Activated CD8-positive, alpha-beta T cell treated with anti-CD3 and anti-CD28 coated beads, Interleukin-2, amount 10 ng/mL, durations not matched to agents 7 days and 5 days (primary cell): Measurements from ENCODE around the gene GRID1. TPM values are rescaled to one million over a fixed set of nuclear protein-coding genes. Genes with fewer than 3 reads are reported as not detected.
A peak's percentile ranks its signal among the peaks of the same experiment; 100 is the strongest.

Experiments used
- ATAC-seq: fragments of 150-1000 bp; cut with Tn5 transposase; one replicate; pipeline ENCODE4 v1.10.0; 2021; ENCODE audit warnings: moderate library complexity
- CTCF ChIA-PET: fragments of 350-600 bp; sonication (Branson Sonifier 250); formaldehyde crosslinking; loops from one replicate; lab custom pipeline; 2021; ENCODE audit warnings: antibody characterized with exemption; lab: Charles Lee
- POLR2A ChIA-PET: fragments of 350-600 bp; sonication (Branson Sonifier 250); formaldehyde crosslinking; loops from one replicate; lab custom pipeline; 2021; ENCODE audit warnings: antibody characterized with exemption; lab: Charles Lee
- DNase-seq: peaks from one replicate; pipeline ENCODE4 v3.0.0-alpha.2; 2020
- H3K27ac Mint-ChIP-seq: one replicate; pipeline ENCODE4 v1.8.0; 2021; ENCODE audit warnings: mild to moderate bottlenecking, mixed read lengths
- H3K27me3 Mint-ChIP-seq: one replicate; pipeline ENCODE4 v1.8.0; 2021; ENCODE audit warnings: low read depth, mixed read lengths
- H3K36me3 Mint-ChIP-seq: one replicate; pipeline ENCODE4 v1.8.0; 2021; ENCODE audit warnings: low read depth, mixed read lengths
- H3K4me1 Mint-ChIP-seq: one replicate; pipeline ENCODE4 v1.8.0; 2021; ENCODE audit warnings: low read depth, mixed read lengths
- H3K4me3 Mint-ChIP-seq: one replicate; pipeline ENCODE4 v1.8.0; 2021; ENCODE audit warnings: mild to moderate bottlenecking, mixed read lengths
- H3K9me3 Mint-ChIP-seq: one replicate; pipeline ENCODE4 v1.8.0; 2022; ENCODE audit warnings: mixed read lengths; ENCODE audit not compliant: insufficient read depth
- total RNA-seq, 2 experiments: library from RNA; stranded (reverse); gene quantifications; one replicate each; pipeline ENCODE4 v1.2.3, GENCODE V29; 2021

GRID1 gene
- not detected for total RNA-seq

- H3K36me3 Mint-ChIP-seq = peaks cover 2% of the 10 kb centered on the region
- ATAC-seq (peak; percentile 22), DNase-seq (no peak)
- peaks cover 8% of the 10 kb centered on the region for H3K4me1 Mint-ChIP-seq
- H3K27ac Mint-ChIP-seq = peak within 1 kb of the TSS; percentile 29
- H3K4me3 Mint-ChIP-seq = no peak within 1 kb of the TSS
- CTCF ChIA-PET = no interaction called here
- H3K27me3 Mint-ChIP-seq = peaks cover 71% of the 10 kb centered on the region
- POLR2A ChIA-PET = no interaction called here
- no peaks in the 10 kb centered on the region for H3K9me3 Mint-ChIP-seq
Measured at GRCh38 chr10:86366033-86366901, at the start of gene GRID1. Gene GRID1 (minus strand): TSS chr10:86366795.

- CTCF ChIA-PET = interaction anchor here (5.8 kb wide), 1 partner anchor 14 kb away, joined by 93 read pairs; no protein-coding TSS in a partner anchor
- no peak overlapping the region for H3K4me3 Mint-ChIP-seq
- H3K9me3 Mint-ChIP-seq = no peaks in the 10 kb centered on the region
- no peak overlapping the region for H3K27ac Mint-ChIP-seq
- peaks cover 54% of the 10 kb centered on the region for H3K4me1 Mint-ChIP-seq
- ATAC-seq (no peak), DNase-seq (no peak)
- POLR2A ChIA-PET = interaction anchor here (5.4 kb wide), 1 partner anchor 14 kb away, joined by 136 read pairs; no protein-coding TSS in a partner anchor
- no peaks in the 10 kb centered on the region for H3K27me3 Mint-ChIP-seq
- H3K36me3 Mint-ChIP-seq = peaks cover 6% of the 10 kb centered on the region
Measured at GRCh38 chr10:86415583-86415982, 49.0 kb upstream of the GRID1 start.

GRCh38 chr10:86415116-86415515 lies 48.5 kb upstream of the GRID1 start:
- ChIA-PET CTCF (interaction anchor here (0.5 to 5.8 kb wide), 2 partner anchors 14 to 1684 kb away, joined by 3 to 93 read pairs; no protein-coding TSS in a partner anchor), POLR2A (interaction anchor here (5.4 kb wide), 1 partner anchor 14 kb away, joined by 136 read pairs; no protein-coding TSS in a partner anchor)
- H3K4me3 Mint-ChIP-seq = no peak overlapping the region
- H3K9me3 Mint-ChIP-seq = no peaks in the 10 kb centered on the region
- no peak for DNase-seq
- peaks cover 7% of the 10 kb centered on the region for H3K36me3 Mint-ChIP-seq
- no peak for ATAC-seq
- peak overlapping the region; percentile 35 for H3K27ac Mint-ChIP-seq
- no peaks in the 10 kb centered on the region for H3K27me3 Mint-ChIP-seq
- H3K4me1 Mint-ChIP-seq = peaks cover 57% of the 10 kb centered on the region

GRCh38 chr10:86413046-86413728 lies 46.6 kb upstream of the GRID1 start:
- H3K4me3 Mint-ChIP-seq = peak overlapping the region; percentile 56
- CTCF ChIA-PET = interaction anchor here (0.7 to 5.8 kb wide), 5 partner anchors 12 to 172 kb away, joined by 3 to 93 read pairs (median 3); no protein-coding TSS in a partner anchor
- no peaks in the 10 kb centered on the region for H3K27me3 Mint-ChIP-seq
- ATAC-seq = peak; percentile 67
- POLR2A ChIA-PET = interaction anchor here (0.7 to 5.4 kb wide), 2 partner anchors 12 to 22 kb away, joined by 3 to 136 read pairs; no protein-coding TSS in a partner anchor
- peaks cover 9% of the 10 kb centered on the region for H3K36me3 Mint-ChIP-seq
- H3K27ac Mint-ChIP-seq = peak overlapping the region; percentile 82
- H3K4me1 Mint-ChIP-seq = peaks cover 51% of the 10 kb centered on the region
- peak; percentile 67 for DNase-seq
- H3K9me3 Mint-ChIP-seq = no peaks in the 10 kb centered on the region

- Mint-ChIP-seq H3K36me3 (peaks cover 9% of the 10 kb centered on the region), H3K27ac (peak overlapping the region; percentile 82), H3K27me3 (no peaks in the 10 kb centered on the region), H3K9me3 (no peaks in the 10 kb centered on the region), H3K4me1 (peaks cover 51% of the 10 kb centered on the region), H3K4me3 (peak overlapping the region; percentile 72)
- ChIA-PET CTCF (interaction anchor here (1.1 to 5.8 kb wide), 4 partner anchors 11 to 173 kb away, joined by 3 to 93 read pairs (median 6); no protein-coding TSS in a partner anchor), POLR2A (interaction anchor here (1.3 to 5.4 kb wide), 3 partner anchors 8 to 38 kb away, joined by 3 to 136 read pairs (median 6); no protein-coding TSS in a partner anchor)
- DNase-seq (no peak), ATAC-seq (peak; percentile 32)
Measured at GRCh38 chr10:86411852-86412560, 45.4 kb upstream of the GRID1 start.

- DNase-seq = peak; percentile 62
Measured at GRCh38 chr10:86411281-86411841, 44.8 kb upstream of the GRID1 start.

GRCh38 chr10:86410542-86411124 lies 44.0 kb upstream of the GRID1 start:
- ChIA-PET POLR2A (interaction anchor here (1.6 to 5.4 kb wide), 2 partner anchors 9 kb away, joined by 6 to 136 read pairs; no protein-coding TSS in a partner anchor), CTCF (interaction anchor here (1.0 to 5.8 kb wide), 4 partner anchors 9 to 174 kb away, joined by 3 to 93 read pairs (median 4); no protein-coding TSS in a partner anchor)
- Mint-ChIP-seq H3K36me3 (peaks cover 9% of the 10 kb centered on the region), H3K4me3 (peak overlapping the region; percentile 72), H3K9me3 (no peaks in the 10 kb centered on the region), H3K4me1 (peaks cover 46% of the 10 kb centered on the region), H3K27ac (peak overlapping the region; percentile 82), H3K27me3 (no peaks in the 10 kb centered on the region)
- DNase-seq (no peak), ATAC-seq (no peak)

More at GRCh38 chr10:86411281-86411841, 44.8 kb upstream of the GRID1 start:
- peak; percentile 76 for ATAC-seq
- H3K4me3 Mint-ChIP-seq = peak overlapping the region; percentile 72
- H3K27me3 Mint-ChIP-seq = no peaks in the 10 kb centered on the region
- H3K4me1 Mint-ChIP-seq = peaks cover 51% of the 10 kb centered on the region
- peaks cover 9% of the 10 kb centered on the region for H3K36me3 Mint-ChIP-seq
- CTCF ChIA-PET = interaction anchor here (1.0 to 5.8 kb wide), 5 partner anchors 10 to 174 kb away, joined by 3 to 93 read pairs (median 5); no protein-coding TSS in a partner anchor
- POLR2A ChIA-PET = interaction anchor here (1.3 to 5.4 kb wide), 3 partner anchors 9 to 39 kb away, joined by 3 to 136 read pairs (median 6); no protein-coding TSS in a partner anchor
- peak overlapping the region; percentile 82 for H3K27ac Mint-ChIP-seq
- H3K9me3 Mint-ChIP-seq = no peaks in the 10 kb centered on the region

- H3K27me3 Mint-ChIP-seq = no peaks in the 10 kb centered on the region
- H3K4me3 Mint-ChIP-seq = no peak overlapping the region
- H3K9me3 Mint-ChIP-seq = no peaks in the 10 kb centered on the region
- ChIA-PET POLR2A (interaction anchor here (1.0 kb wide), 1 partner anchor 8 kb away, joined by 4 read pairs; no protein-coding TSS in a partner anchor), CTCF (interaction anchor here (1.0 kb wide), 1 partner anchor 8 kb away, joined by 3 read pairs; no protein-coding TSS in a partner anchor)
- peaks cover 9% of the 10 kb centered on the region for H3K36me3 Mint-ChIP-seq
- ATAC-seq (no peak), DNase-seq (no peak)
- H3K27ac Mint-ChIP-seq = no peak overlapping the region
- H3K4me1 Mint-ChIP-seq = peaks cover 36% of the 10 kb centered on the region
Measured at GRCh38 chr10:86409183-86409582, 42.6 kb upstream of the GRID1 start.

GRCh38 chr10:86403183-86403797 lies 36.7 kb upstream of the GRID1 start:
- POLR2A ChIA-PET = interaction anchor here (0.9 to 4.3 kb wide), 2 partner anchors 10 to 134 kb away, joined by 3 to 136 read pairs; no protein-coding TSS in a partner anchor

More at GRCh38 chr10:86403183-86403797, 36.7 kb upstream of the GRID1 start:
- no peak for ATAC-seq
- Mint-ChIP-seq H3K27ac (no peak overlapping the region), H3K36me3 (peaks cover 4% of the 10 kb centered on the region), H3K4me3 (peak overlapping the region; percentile 7), H3K27me3 (peaks cover 3% of the 10 kb centered on the region), H3K4me1 (peaks cover 29% of the 10 kb centered on the region), H3K9me3 (no peaks in the 10 kb centered on the region)
- CTCF ChIA-PET = interaction anchor here (0.8 to 4.3 kb wide), 2 partner anchors 10 to 39 kb away, joined by 3 to 93 read pairs; no protein-coding TSS in a partner anchor
- DNase-seq = no peak
